B cell (primary cell): Measurements from ENCODE around the gene INPP4A. TPM values are rescaled to one million over a fixed set of nuclear protein-coding genes. Genes with fewer than 3 reads are reported as not detected.

Experiments
- ATAC-seq: fragments of 200-7000 bp; cut with Tn5 transposase; one replicate; pipeline ENCODE4 v1.10.0; 2021; ENCODE audit warnings: low read depth, mild to moderate bottlenecking, moderate number of reproducible peaks, moderate library complexity
- CTCF ChIA-PET: fragments of 350-600 bp; sonication (Branson Sonifier 250); formaldehyde crosslinking; loops from one replicate; lab custom pipeline; 2021; ENCODE audit warnings: antibody characterized with exemption, inconsistent platforms; lab: Charles Lee
- POLR2A ChIA-PET: fragments of 350-600 bp; sonication (Branson Sonifier 250); formaldehyde crosslinking; loops from one replicate; lab custom pipeline; 2021; ENCODE audit warnings: antibody characterized with exemption; lab: Charles Lee
- DNase-seq: peaks from one replicate; pipeline ENCODE4 v3.0.0; 2013
- H2AFZ ChIP-seq: 2 replicates; pipeline ENCODE4 v1.6.1; 2012; ENCODE audit warnings: mild to moderate bottlenecking, low read depth, low read length; ENCODE audit not compliant: insufficient read depth, poor library complexity, severe bottlenecking
- H3K27ac ChIP-seq, 2 donors: 1 replicate in 1 of 2; 2 replicates in 1 of 2; pipeline ENCODE4 v1.5.1; 2012 to 2013; ENCODE audit warnings: low read length in 2 of 2, mild to moderate bottlenecking in 2 of 2, moderate library complexity in 1 of 2
- H3K27me3 ChIP-seq, 4 experiments: fragments of 200-600 bp in 1 of 4; sonication (generic) in 1 of 4; replicated peaks in 1 of 4; 1 replicate in 2 of 4; 2 replicates in 2 of 4; pipeline versions ENCODE4 v1.6.1 to v1.7.0; 2013 to 2016; ENCODE audit warnings: low read length in 3 of 4, mild to moderate bottlenecking in 2 of 4, mixed read lengths in 1 of 4, moderate library complexity in 1 of 4; ENCODE audit not compliant: insufficient read depth in 4 of 4, control insufficient read depth in 3 of 4; ENCODE audit errors: control extremely low read depth in 1 of 4
- H3K36me3 ChIP-seq, 2 experiments: replicated peaks in 1 of 2; 1 replicate in 1 of 2; 2 replicates in 1 of 2; pipeline versions ENCODE4 v1.6.1 to v1.7.1; 2013; ENCODE audit warnings: low read length in 1 of 2; ENCODE audit not compliant: insufficient read depth in 2 of 2, control insufficient read depth in 1 of 2; ENCODE audit errors: control extremely low read depth in 1 of 2, extremely low read depth in 1 of 2
- H3K4me1 ChIP-seq, 2 donors: fragments of 200-600 bp in 1 of 2; sonication (generic) in 1 of 2; 1 replicate in 1 of 2; 2 replicates in 1 of 2; pipeline versions ENCODE4 v1.5.1 to v1.6.1; 2013 to 2017; ENCODE audit warnings: low read length in 2 of 2; ENCODE audit not compliant: control insufficient read depth in 2 of 2, insufficient read depth in 2 of 2
- H3K4me2 ChIP-seq: replicated peaks from 2 replicates; pipeline ENCODE3; 2012; ENCODE audit warnings: mild to moderate bottlenecking, low read depth, low read length; ENCODE audit not compliant: poor library complexity, severe bottlenecking
- H3K4me3 ChIP-seq, 5 experiments: fragments of 200-600 bp in 1 of 5; sonication (generic) in 1 of 5; 1 replicate in 3 of 5; 2 replicates in 2 of 5; pipeline versions ENCODE4 v1.5.1 to v1.7.0; 2011 to 2016; ENCODE audit warnings: low read length in 4 of 5, mild to moderate bottlenecking in 4 of 5, low read depth in 2 of 5, control low read depth in 1 of 5, moderate library complexity in 1 of 5; ENCODE audit not compliant: insufficient read depth in 1 of 5; ENCODE audit errors: control extremely low read depth in 1 of 5, extremely low read depth in 1 of 5
- H3K79me2 ChIP-seq: fragments of 200-600 bp; sonication (generic); one replicate; pipeline ENCODE4 v1.6.0; 2016; ENCODE audit warnings: low read length; ENCODE audit not compliant: control insufficient read depth, insufficient read depth
- H3K9ac ChIP-seq: fragments of 200-600 bp; sonication (generic); 2 replicates; pipeline ENCODE4 v1.6.1; 2017; ENCODE audit warnings: mild to moderate bottlenecking, low read length, moderate library complexity
- H3K9me3 ChIP-seq, 3 donors: one replicate each; pipeline versions ENCODE4 v1.6.1 to v1.7.1; 2013; ENCODE audit warnings: low read length in 2 of 3; ENCODE audit not compliant: control insufficient read depth in 2 of 3, insufficient read depth in 1 of 3; ENCODE audit errors: control extremely low read depth in 1 of 3
- H4K20me1 ChIP-seq: 2 replicates; pipeline ENCODE4 v1.6.0; 2012; ENCODE audit warnings: mild to moderate bottlenecking, low read length; ENCODE audit not compliant: insufficient read depth, control insufficient read depth, poor library complexity, severe bottlenecking
- H3K27ac Mint-ChIP-seq: one replicate; pipeline ENCODE4 v1.8.0; 2021; ENCODE audit warnings: mixed read lengths
- H3K27me3 Mint-ChIP-seq: one replicate; pipeline ENCODE4 v1.8.0; 2021; ENCODE audit warnings: mixed read lengths
- H3K4me1 Mint-ChIP-seq: one replicate; pipeline ENCODE4 v1.8.0; 2021; ENCODE audit warnings: mixed read lengths
- H3K4me3 Mint-ChIP-seq: one replicate; pipeline ENCODE4 v1.8.0; 2021; ENCODE audit warnings: mixed read lengths
- H3K9me3 Mint-ChIP-seq: one replicate; pipeline ENCODE4 v1.8.0; 2022; ENCODE audit warnings: mixed read lengths; ENCODE audit not compliant: insufficient read depth
- CTCF ChIP-seq: fragments of 200-600 bp; IDR thresholded peaks from one replicate; pipeline ENCODE4 v1.8.0; 2022; ENCODE audit warnings: antibody characterized with exemption, mild to moderate bottlenecking
- EZH2 ChIP-seq: IDR thresholded peaks from 2 replicates; pipeline ENCODE4 v1.6.1; 2012; ENCODE audit warnings: borderline replicate concordance, low read depth, mild to moderate bottlenecking, moderate library complexity, low read length; ENCODE audit not compliant: insufficient read depth, poor library complexity, severe bottlenecking
- WGBS: methylation state at CpG from one replicate; pipeline ENCODE4 v1.1.5; 2013; ENCODE audit warnings: missing lambda C conversion rate; ENCODE audit not compliant: insufficient coverage; 5-methylcytosine and 5-hydroxymethylcytosine counted together
- intact Hi-C: fragments of 100-400 bp; cut with micrococcal nuclease; formaldehyde crosslinking; loops from one replicate; pipeline ENCODE4 v1.10.0; 2022
- polyA plus RNA-seq: library from polyadenylated mRNA; depleted of rRNA; stranded (reverse); fragments of >200 nt; gene quantifications from 2 replicates; pipeline ENCODE4 v1.2.3, GENCODE V29; 2012
- total RNA-seq, 2 donors: library from RNA; stranded (reverse); fragments of 120-200 nt in 1 of 2; gene quantifications; 1 replicate in 1 of 2; 2 replicates in 1 of 2; pipeline versions ENCODE4 v1.2.3 to v1.2.4, GENCODE V29; 2013 to 2022

Gene INPP4A
- total and polyA plus RNA-seq, 2 donors (not counting 1 experiment from before 2014, with no cell fraction given): 10.7 to 22.5 TPM

- no peak overlapping the region for H3K9ac ChIP-seq
- no peaks in the 10 kb centered on the region for H3K27me3 ChIP-seq
- H2AFZ ChIP-seq: no peak overlapping the region
- no peaks in the 10 kb centered on the region for H3K9me3 ChIP-seq
- H3K27ac ChIP-seq: no peak overlapping the region
- no peaks in the 10 kb centered on the region for H3K4me1 ChIP-seq
- ChIA-PET CTCF (interaction anchor here (1.1 to 1.8 kb wide), 5 partner anchors 11 to 102 kb away, joined by 3 to 4 read pairs (median 3); no protein-coding TSS in a partner anchor), POLR2A (no interaction called here)
- no peak overlapping the region for H3K4me3 ChIP-seq
- Mint-ChIP-seq H3K4me1 (no peaks in the 10 kb centered on the region), H3K4me3 (no peak overlapping the region), H3K27ac (no peak overlapping the region), H3K27me3 (no peaks in the 10 kb centered on the region), H3K9me3 (no peaks in the 10 kb centered on the region)
- H4K20me1 ChIP-seq: no peaks in the 10 kb centered on the region
- no peak for ATAC-seq
- TF ChIP-seq EZH2 (no peak), CTCF (no peak)
- peaks cover 0 to 4% of the 10 kb centered on the region in 2 experiments for H3K36me3 ChIP-seq
- no peak overlapping the region for H3K4me2 ChIP-seq
- no peak for DNase-seq
- 92% methylated on average over 5 of the region's 13 CpGs for WGBS
- intact Hi-C loops: no loop called here
- H3K79me2 ChIP-seq: peaks cover 20% of the 10 kb centered on the region
These were observed 70.8 kb downstream of the INPP4A start for GRCh38 chr2:98515250-98515991.

- WGBS: 100% methylated on average over 1 of the region's 3 CpGs
- H3K9me3 Mint-ChIP-seq: no peaks in the 10 kb centered on the region
- DNase-seq: no peak
- H3K4me3 Mint-ChIP-seq: no peak overlapping the region
- no peaks in the 10 kb centered on the region for H3K4me1 Mint-ChIP-seq
- H3K79me2 ChIP-seq: peaks cover 11% of the 10 kb centered on the region
- H3K36me3 ChIP-seq: peaks cover 0 to 4% of the 10 kb centered on the region in 2 experiments
- no peaks in the 10 kb centered on the region for H3K9me3 ChIP-seq
- H3K27ac ChIP-seq: no peak overlapping the region
- TF ChIP-seq EZH2: no peak
- no peak for TF ChIP-seq CTCF
- H3K4me3 ChIP-seq: no peak overlapping the region
- POLR2A ChIA-PET: no interaction called here
- H3K27me3 ChIP-seq: no peaks in the 10 kb centered on the region
- H3K9ac ChIP-seq: no peak overlapping the region
- no peak overlapping the region for H3K4me2 ChIP-seq
- H3K27ac Mint-ChIP-seq: no peak overlapping the region
- H3K4me1 ChIP-seq: no peaks in the 10 kb centered on the region
- no peaks in the 10 kb centered on the region for H3K27me3 Mint-ChIP-seq
- CTCF ChIA-PET: interaction anchor here (1.1 to 1.8 kb wide), 4 partner anchors 11 to 103 kb away, joined by 3 to 4 read pairs (median 3); no protein-coding TSS in a partner anchor
- intact Hi-C loops: no loop called here
- no peaks in the 10 kb centered on the region for H4K20me1 ChIP-seq
- ATAC-seq: no peak
- no peak overlapping the region for H2AFZ ChIP-seq
These were observed 71.9 kb downstream of the INPP4A start for GRCh38 chr2:98516571-98516970.
